HG03039 (cell line): ENCODE results near the gene UNC119B.

Source experiments
- ATAC-seq: cut with Tn5 transposase; IDR thresholded peaks from one replicate; pipeline ENCODE4 v1.9.1; 2021; ENCODE audit warnings: mild to moderate bottlenecking, moderate library complexity; ENCODE audit not compliant: unreplicated experiment

UNC119B gene

DNA sequence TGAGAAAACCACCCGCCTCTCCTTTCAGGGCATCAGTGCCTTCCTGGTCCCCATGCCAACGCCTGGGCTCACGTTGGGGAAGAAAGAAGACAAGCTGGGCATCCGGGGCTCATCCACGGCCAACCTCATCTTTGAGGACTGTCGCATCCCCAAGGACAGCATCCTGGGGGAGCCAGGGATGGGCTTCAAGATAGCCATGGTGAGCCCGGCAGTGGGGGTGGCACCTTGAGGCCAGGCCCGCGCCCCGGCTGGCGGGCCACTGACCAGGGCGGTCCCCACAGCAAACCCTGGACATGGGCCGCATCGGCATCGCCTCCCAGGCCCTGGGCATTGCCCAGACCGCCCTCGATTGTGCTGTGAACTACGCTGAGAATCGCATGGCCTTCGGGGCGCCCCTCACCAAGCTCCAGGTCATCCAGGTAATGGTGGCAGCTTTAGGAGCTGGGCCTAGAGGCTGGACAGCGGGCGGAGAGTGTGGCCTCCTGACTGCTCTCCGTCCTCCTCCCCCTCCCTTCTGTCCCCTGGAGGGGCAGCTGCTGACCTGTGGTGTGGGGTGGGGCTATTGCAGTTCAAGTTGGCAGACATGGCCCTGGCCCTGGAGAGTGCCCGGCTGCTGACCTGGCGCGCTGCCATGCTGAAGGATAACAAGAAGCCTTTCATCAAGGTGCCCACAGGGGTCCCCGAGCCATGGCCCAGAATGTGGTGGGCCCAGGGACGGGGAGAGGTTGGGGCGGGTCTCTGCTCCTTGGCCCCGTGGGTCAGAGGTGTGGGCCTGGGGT is 28.2 kb downstream of the UNC119B start:
- no peak for ATAC-seq

DNA sequence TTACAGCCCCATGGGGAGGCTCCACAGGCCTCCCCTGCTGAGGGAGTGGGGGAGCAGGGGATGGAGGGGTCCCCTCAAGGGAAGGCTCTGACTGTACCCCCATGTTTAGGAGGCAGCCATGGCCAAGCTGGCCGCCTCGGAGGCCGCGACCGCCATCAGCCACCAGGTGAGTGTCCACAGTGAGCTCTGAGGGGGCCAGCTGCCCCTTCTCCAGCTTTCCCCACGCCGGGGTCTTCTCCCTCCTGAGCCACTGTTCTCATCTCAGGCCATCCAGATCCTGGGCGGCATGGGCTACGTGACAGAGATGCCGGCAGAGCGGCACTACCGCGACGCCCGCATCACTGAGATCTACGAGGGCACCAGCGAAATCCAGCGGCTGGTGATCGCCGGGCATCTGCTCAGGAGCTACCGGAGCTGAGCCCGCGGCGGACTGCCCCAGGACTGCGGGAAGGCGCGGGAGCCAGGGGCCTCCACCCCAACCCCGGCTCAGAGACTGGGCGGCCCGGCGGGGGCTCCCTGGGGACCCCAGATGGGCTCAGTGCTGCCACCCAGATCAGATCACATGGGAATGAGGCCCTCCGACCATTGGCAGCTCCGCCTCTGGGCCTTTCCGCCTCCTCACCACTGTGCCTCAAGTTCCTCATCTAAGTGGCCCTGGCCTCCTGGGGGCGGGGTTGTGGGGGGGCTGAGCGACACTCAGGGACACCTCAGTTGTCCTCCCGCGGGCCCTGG is 28.9 kb downstream of the UNC119B start:
- no peak for ATAC-seq

DNA sequence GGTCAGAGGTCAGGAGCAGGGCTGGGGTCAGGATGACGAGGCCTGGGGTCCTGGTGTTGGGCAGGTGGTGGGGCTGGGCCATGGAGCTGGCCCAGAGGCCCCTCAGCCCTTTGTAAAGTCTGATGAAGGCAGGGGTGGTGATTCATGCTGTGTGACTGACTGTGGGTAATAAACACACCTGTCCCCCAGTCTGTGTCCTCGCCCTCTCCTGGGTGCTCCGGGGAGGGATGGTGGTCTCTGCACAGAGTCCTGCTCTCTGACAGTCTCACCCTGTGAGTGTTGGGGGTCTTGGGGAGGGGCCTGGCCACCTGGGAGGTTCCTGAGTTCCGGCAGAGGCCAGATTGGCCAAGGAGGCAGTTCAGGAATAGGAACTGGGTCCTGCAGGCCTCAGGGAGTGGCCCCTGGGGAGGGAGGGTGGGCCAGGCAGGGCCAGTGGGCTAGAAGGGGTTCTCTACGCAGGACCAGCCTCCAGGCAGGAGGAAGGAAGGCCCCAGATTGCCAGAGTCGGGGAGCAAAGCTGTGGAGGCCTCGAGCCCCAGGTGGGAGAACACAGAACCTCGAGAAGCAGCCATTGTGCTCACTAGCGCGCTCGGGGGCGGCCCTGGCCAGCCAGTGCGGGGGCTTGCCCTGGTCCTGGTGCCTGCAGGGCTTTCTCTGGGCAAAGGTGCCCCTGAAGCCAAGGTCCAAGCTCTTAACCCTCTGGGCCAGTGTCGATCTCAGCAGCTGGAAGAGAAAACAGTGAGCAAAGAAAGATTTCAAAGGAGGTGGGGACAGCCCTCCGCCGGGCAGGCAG is 29.8 kb downstream of the UNC119B start:
- ATAC-seq, result no peak

DNA sequence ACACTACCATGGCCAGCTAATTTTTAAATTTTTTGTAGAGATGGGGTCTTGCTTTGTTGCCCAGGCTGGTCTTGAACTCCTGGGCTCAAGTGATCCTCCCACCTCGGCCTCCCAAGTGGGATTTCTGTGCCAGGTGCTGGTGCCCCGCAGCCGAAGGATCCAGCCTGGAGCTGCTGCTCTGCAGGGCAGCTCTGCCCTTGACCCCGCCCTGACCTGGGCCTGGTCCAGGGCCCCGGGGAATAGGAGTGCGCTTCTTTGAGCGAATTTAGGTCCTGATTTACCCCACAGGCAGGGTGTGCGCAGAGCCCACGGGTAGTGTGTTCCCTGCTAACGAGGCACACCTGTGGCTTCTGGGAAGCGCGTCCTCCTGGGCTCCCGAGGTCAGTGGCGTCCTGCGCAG is 30.6 kb downstream of the UNC119B start:
- no peak for ATAC-seq

DNA sequence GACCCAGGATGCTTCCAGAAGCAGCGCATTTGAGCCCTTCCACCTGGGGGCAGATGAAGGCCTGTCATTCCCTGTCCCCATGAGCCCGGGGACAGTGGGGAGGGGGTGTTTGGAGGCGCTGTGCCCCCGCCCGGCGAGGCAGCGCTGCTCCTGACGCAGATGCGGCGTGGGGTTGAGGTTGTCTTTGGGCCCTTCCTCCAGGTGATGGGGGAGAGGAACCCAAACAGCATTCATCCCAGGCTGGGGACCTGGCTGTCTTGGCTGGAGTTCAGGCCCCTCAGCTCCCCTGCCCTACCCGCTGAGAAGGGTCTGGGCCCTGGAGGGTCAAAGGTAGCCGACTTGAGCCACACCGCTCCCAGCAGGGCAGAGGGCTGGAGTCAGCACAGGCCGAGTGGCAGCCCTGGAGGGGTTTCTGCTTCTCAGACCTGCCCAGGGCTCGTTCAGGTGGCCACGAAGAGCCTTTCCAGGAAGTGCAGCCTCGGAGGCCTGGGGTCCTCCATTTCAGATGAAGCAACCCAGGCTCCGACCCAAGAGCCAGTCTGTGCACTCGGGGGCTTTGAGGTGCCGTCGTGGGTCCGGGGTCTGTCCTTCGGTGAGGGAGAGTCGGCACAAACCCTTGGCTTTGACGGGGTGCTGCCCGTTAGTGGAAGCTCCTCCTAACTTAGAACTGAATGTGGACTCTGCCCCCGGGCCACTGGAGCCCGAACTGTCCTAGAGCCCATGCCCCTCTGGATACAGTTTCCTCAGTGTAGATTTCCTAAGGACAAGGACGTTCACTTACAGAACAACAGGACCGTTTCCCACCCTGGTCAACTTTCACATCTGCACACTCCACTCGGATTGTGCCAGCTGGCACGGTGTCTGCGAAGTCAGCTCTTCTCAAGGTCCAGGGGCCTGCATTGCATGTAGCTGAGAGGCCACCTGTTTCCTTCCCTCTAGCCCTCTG is 31.5 kb downstream of the UNC119B start:
- ATAC-seq, result no peak

DNA sequence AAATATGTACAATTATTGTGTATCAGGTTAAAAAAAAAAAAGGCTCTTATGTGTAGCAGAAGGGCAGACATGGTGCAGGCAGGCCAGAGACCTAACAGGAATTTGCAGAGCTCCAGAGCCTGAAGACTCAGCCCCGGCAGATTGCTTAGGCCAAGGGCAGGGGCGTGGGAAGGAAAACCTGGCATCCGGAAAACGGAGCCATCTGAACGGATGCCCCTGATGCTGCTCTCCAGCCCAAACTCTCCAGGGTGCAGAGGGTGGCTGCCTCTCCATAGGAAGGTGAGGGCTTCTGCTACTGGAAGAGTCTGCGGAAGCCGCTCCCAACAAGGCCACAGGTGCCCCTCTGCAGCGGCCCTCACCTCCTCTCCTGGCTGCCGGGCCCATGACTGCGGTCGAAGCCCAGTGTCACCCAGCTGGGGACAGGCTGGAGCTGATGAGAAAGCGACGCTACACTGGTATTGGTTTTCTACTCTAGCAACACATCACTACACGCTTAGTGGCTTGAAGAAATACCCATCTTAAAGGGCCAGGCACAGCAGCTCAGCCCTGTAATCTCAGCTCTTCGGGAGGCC is 34.8 kb downstream of the UNC119B start:
- ATAC-seq, result no peak

DNA sequence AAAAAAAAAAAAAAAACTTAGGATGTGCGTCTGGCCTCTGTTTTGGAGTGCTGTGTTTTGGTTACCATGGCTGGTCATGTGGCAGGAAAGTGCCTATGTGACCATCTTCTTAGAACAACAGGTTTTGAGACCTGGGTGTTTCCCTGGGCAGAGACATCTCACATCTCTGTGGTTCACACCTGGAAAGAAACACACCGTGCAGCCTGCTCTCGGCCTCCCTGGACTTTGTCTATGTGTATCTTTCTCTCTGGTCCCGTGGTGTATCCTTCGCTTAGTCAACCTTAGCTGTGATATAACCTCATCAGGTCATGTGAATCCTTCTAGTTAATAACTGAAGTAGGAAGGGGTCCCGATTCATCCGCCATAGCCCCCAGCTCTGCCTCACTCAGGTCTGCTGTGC is 38.0 kb downstream of the UNC119B start:
- ATAC-seq, result no peak

DNA sequence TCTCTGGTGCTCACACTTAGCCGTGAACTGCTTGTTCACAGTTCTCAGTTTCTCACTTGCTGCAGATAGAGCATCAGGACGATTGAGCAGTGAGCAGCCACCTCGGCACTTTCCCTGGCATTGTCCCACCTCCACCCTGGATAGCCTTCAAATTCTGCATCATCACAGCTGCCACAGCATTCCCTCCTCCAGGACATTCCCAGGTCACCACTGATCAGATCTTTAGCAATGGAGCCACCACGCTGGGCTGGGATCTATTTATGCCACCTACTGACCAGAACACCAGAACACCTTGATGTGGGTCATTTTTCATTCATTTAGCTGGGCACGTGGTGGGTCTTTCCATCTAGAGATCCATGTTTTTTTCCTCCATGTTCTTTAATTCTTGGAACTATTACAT is 39.0 kb downstream of the UNC119B start:
- ATAC-seq, result no peak

DNA sequence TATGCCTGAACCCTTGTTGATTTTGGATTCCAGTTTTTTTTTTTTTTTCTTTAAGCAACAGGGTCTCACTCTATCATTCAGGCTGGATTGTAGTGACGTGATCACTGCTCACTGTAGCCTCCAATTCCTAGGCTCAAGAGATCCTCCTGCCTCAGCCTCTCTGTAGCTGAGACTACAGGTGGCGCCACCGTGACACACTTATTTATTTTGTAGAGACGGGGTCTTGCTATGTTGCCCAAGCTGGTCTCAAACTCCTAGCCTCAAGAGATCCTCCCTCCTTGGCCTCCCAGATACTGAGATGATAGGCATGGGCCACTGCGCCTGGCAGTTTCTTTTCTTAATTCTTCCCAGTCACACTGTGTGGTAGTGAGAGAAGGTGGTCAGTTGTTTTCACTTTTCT is 40.5 kb downstream of the UNC119B start:
- no peak for ATAC-seq

DNA sequence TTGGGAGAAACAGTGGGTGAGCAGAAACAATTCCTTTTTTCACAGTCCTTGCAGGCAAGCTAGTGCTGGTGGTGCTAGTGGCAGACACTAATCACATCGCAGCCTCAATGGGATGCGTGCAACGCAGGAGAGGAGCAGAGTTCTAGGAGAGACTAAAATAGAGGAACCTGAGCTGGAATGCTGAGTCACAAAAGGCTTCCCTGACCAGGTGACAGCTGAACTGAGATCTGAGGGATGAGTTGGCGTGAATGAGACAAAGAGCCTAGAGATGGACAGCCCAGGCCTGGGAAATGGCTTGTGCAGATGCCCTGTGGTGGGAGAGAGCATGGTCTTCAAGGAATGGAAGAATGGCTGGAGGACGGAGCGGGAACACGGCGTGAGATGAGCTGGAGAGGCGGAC is 41.1 kb downstream of the UNC119B start:
- no peak for ATAC-seq

DNA sequence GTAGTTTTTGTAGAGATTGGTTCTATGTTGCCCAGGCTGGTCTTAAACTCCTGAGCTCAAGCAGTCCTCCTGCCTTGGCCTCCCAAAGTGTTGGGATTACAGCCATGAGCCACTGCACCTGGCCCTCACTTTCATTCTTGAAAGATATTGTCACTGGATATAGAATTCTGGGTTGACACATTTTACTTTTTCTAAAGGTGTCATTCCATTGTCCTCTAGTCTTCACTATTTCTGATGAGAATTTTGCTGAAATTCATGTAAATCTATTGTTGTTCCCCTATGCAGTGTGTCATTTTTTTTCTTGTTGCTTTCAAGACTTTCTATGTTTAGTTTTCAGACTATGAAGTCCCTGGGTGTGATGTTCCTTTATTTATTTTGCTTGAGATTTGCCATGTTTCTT is 44.5 kb downstream of the UNC119B start:
- no peak for ATAC-seq

DNA sequence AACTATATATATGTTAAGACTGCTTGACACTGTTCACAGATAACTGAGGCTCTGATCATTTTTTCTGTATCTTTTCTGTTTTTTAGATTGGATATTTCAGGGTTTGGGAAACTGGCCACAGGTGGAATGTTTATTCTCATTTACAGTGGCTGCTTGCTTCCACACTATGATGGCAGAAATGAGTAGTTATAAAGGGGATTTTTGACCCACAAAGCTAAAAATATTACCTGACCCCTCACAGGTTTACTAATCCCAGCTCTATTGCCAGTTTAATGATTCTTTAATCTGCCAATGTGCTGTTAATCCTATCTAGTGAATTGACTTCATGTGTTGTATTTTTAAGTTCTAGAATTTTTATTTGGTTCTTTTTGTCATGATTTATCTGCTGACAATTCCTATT is 45.0 kb downstream of the UNC119B start:
- ATAC-seq, result no peak

DNA sequence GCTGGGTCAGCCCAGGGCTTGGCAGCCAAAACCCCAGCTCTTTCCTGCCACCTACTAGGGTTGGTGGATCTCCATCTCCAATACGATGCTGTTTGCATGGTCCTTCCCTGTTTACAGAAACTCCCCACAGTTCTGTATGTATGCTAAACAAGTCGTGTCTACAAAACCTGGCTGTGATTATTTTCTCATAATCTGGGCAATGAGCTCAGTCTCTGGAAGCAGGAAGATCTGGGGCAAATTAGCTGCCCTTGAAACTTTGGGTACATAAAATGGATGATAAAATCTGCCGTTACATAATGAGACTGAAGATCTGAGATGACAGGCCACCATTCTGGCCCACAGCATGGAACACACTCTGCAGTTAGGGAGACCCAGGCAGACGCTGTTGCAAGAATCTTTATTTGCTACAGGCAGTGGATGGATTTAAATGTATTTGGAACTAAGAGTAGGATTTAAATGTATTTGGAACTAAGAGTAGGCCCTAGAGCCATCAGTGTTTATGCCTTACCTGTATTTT is 47.0 kb downstream of the UNC119B start:
- ATAC-seq, result no peak

DNA sequence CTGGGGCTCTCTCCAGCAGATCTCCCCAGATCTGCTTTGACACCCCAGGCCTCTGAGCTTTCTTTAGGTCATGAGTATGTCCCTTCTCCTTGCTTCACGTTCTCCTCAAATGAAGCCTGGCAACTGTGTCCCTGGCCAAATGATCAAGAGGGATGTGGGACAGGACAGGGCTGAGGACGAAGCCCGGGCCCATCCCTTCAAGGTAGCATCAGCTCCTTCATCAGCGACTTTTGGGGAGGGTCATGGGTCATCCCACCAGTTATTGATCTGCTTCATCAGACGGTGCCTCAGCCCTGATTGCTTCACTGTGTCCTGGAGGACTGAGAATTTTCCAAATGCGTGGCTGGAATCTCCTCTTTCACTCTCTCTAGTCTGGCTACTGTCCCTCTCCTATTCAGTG is 47.7 kb downstream of the UNC119B start:
- ATAC-seq, result no peak

DNA sequence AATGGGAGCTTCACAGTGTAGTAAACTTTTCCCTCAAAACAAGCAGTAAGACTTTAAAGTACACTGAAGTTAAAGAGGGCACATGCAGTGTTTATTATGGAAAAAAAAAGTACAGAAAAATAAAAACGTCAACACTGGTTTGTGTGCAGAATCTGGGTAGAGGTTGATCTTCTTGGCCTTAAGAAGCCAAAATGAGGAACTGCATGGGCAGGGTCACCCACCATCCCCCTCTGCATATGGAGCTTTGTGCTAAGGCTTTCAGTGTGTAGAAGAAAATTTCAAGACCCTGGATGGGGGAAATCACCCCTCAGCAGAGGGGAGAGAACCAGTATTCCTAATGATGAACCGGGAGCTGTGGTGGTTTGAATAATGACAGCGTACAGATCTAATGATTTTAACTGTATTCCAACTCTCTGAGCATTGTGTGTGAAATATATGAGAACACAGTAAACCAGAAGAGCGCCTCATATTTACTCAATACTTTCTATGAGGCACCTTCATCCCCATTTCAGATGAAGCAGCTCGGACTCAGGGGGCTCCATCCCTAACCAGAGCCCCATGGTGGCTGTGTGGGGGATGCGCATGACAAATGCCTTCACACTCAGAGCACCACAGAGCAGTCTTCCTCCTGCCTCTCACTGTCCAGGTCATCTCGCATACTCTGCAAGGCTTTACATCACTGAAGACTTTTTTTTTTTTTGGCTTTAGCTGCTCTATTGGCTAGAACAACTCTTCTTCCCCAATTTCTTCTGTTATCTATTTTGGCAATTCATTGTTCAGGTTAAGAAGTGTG is 48.7 kb downstream of the UNC119B start:
- no peak for ATAC-seq

DNA sequence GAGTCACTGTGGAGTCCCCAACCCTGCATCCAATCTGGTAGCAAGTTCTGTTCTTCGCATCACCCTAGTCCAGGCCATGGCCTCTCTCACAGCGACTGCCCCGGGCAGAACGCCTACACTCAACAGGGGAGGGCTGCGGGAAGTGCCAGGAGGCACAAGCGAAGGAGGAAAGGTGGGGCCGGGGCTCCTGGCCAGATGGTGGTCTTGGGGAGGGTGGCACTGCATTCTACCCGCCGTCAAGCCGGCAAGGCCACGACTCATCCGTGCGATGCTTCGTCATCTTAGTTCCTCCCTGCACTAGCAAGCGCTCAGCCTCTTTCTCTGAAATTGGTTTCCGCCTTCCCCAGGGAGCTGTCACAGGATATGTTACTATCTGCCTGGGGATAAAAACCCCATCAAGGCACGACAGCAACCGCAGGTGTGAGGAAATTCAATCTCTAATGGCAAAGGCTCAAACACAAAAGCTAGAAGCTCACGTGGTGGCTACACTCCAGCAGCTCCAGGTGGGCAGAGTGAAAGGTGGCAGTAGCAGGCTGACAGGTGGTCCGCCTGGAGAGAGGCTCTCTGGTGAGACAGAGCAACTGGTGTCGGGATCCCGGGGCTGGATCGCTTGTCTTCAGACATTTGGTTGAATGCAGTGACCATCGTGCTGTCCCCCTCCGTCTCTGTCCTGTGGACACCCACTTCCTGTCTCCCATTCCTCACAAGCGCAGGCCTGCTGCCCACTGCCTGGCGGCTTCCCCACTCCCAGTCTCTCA is 49.5 kb downstream of the UNC119B start:
- ATAC-seq, result no peak

DNA sequence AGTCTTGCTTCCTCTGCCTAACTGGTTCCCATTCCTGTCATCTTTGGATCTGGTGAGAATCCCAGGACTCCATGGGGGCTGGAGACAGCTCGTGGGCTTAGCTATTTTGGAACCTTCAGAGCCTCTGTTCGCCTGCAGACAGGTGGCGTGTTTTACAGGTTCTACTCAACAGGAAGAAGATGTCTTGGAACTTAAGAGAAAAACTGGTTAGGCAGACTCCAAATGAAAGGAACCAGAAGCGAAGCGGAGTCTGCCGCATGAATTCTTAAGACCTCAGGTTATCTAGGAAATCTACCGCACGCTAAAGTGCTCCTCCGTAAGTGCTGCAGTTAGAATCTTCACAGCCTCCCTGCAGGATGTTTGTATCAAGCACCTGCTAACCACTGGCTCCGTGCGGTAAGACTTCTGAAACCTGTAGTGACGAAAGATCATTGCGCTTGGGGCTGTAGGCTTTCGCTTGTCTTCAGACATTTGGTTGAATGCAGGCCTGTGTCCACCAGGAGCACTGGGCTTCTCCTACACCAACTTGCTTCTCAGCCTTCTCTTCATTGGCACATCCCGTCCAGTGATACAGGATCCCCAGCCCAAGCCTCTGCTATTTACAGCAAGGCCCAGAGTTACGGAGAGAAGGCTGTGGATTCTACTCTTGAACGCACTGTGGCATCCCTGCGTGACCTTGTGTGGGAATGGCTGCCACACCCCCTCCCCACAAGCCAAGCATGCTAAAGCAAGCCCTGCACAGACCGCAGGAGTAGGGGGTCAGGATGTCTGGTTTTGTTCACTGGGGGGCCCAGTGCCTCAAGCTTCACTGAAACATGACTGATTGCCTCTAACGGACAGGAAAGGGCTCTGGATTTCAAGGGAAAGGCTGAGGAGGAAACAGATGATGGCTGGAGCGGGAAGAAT is 50.3 kb downstream of the UNC119B start:
- ATAC-seq, result no peak
